Measurements from ENCODE around the gene GIPC1.
A peak's percentile ranks its signal among the peaks of the same experiment; 100 is the strongest.

The GIPC1 gene

GRCh38 chr19:14487370-14488125, 8.4 kb downstream of the GIPC1 start:
- no peak for DNase-seq

- DNase-seq, result no peak
Measured at GRCh38 chr19:14482172-14482941, 13.6 kb downstream of the GIPC1 start.

GRCh38 chr19:14480700-14481079, 15.2 kb downstream of the GIPC1 start:
- DNase-seq, result no peak

GRCh38 chr19:14479975-14480699, 15.8 kb downstream of the GIPC1 start:
- peak; percentile 53 for DNase-seq

GRCh38 chr19:14479309-14479974, 16.5 kb downstream of the GIPC1 start:
- DNase-seq, result no peak

GRCh38 chr19:14478113-14478545, 17.8 kb downstream of the GIPC1 start:
- DNase-seq, result no peak

- no peak for DNase-seq
Measured at GRCh38 chr19:14477418-14478112, 18.4 kb downstream of the GIPC1 start.

GRCh38 chr19:14476673-14477401, 19.1 kb downstream of the GIPC1 start:
- DNase-seq, result peak; percentile 16

GRCh38 chr19:14476327-14476672, 19.6 kb downstream of the GIPC1 start:
- no peak for DNase-seq

GRCh38 chr19:14475251-14476073, 20.5 kb downstream of the GIPC1 start, which contains the start of gene PTGER1:
TSS of gene PTGER1 (minus strand) at chr19:14475354. CDS start at chr19:14474320, 1,034 bp downstream.
- no peak for DNase-seq

- no peak for DNase-seq
Measured at GRCh38 chr19:14474827-14475226, 21.1 kb downstream of the GIPC1 start.

- no peak for DNase-seq
Measured at GRCh38 chr19:14473978-14474578, 21.8 kb downstream of the GIPC1 start.

- DNase-seq, result no peak
Measured at GRCh38 chr19:14473073-14473977, 22.6 kb downstream of the GIPC1 start.

- peak; percentile 74 for DNase-seq
Measured at GRCh38 chr19:14472202-14472938, 23.6 kb downstream of the GIPC1 start.

GRCh38 chr19:14471436-14472187, 24.3 kb downstream of the GIPC1 start:
- no peak for DNase-seq

GRCh38 chr19:14470031-14470876, 25.7 kb downstream of the GIPC1 start:
- no peak for DNase-seq

GRCh38 chr19:14467816-14468215, 28.1 kb downstream of the GIPC1 start:
- DNase-seq, result no peak

Measured in activated effector memory CD4-positive, alpha-beta T cell treated with Interleukin-2 at 50 U/mL for 16 hours (primary cell).